Keratinocyte (primary cell): ENCODE measurements around the gene HOXD4. TPM values are rescaled to one million over a fixed set of nuclear protein-coding genes. Genes with fewer than 3 reads are reported as not detected.

ENCODE experiments used
- DNase-seq: peaks from one replicate; pipeline ENCODE4 v3.0.0-alpha.2; 2011; ENCODE audit warnings: low read depth, missing footprints, low spot score
- FAIRE-seq: peaks from 2 replicates; lab custom pipeline; 2011; peaks lifted over from hg19 to GRCh38; lab: Jason Lieb, UNC
- H2AFZ ChIP-seq: 2 replicates; pipeline ENCODE4 v1.6.0; 2012; ENCODE audit warnings: low read length, control low read depth, inconsistent platforms; ENCODE audit not compliant: control insufficient read depth
- H3K27ac ChIP-seq: 2 replicates; pipeline ENCODE4 v1.5.1; 2011; ENCODE audit warnings: low read length; ENCODE audit not compliant: control insufficient read depth, insufficient read depth
- H3K27me3 ChIP-seq: 3 replicates; pipeline ENCODE4 v1.6.0; 2011; ENCODE audit warnings: low read length; ENCODE audit not compliant: control insufficient read depth, insufficient read depth; ENCODE audit errors: extremely low read depth
- H3K36me3 ChIP-seq, 2 experiments: 2 replicates in 1 of 2; 3 replicates in 1 of 2; pipeline ENCODE4 v1.5.1; 2011; ENCODE audit warnings: low read length in 2 of 2, mild to moderate bottlenecking in 1 of 2; ENCODE audit not compliant: control insufficient read depth in 2 of 2, insufficient read depth in 2 of 2; ENCODE audit errors: extremely low read depth in 1 of 2
- H3K4me1 ChIP-seq: 3 replicates; pipeline ENCODE4 v1.5.1; 2011; ENCODE audit warnings: low read length; ENCODE audit not compliant: control insufficient read depth, insufficient read depth; ENCODE audit errors: extremely low read depth
- H3K4me2 ChIP-seq: 3 replicates; pipeline ENCODE4 v1.6.0; 2011; ENCODE audit warnings: low read depth, low read length; ENCODE audit not compliant: control insufficient read depth, insufficient read depth; ENCODE audit errors: extremely low read depth
- H3K4me3 ChIP-seq, 3 experiments: fragments of 200-600 bp in 1 of 3; sonication (generic) in 1 of 3; 2 replicates in 2 of 3; 3 replicates in 1 of 3; pipeline ENCODE4 v1.5.1; 2011 to 2016; ENCODE audit warnings: low read length in 3 of 3, mild to moderate bottlenecking in 3 of 3, control low read depth in 2 of 3, inconsistent platforms in 1 of 3, low read depth in 1 of 3, mixed read lengths in 1 of 3, mixed run types in 1 of 3, moderate library complexity in 1 of 3; ENCODE audit not compliant: control insufficient read depth in 2 of 3, insufficient read depth in 2 of 3; ENCODE audit errors: extremely low read depth in 1 of 3
- H3K79me2 ChIP-seq: 2 replicates; pipeline ENCODE4 v1.6.0; 2012; ENCODE audit warnings: low read length; ENCODE audit not compliant: control insufficient read depth, insufficient read depth
- H3K9ac ChIP-seq: 3 replicates; pipeline ENCODE4 v1.6.0; 2011; ENCODE audit warnings: low read length; ENCODE audit not compliant: control insufficient read depth, insufficient read depth; ENCODE audit errors: extremely low read depth
- H3K9me1 ChIP-seq: 3 replicates; pipeline ENCODE4 v1.6.0; 2011; ENCODE audit warnings: low read length; ENCODE audit not compliant: control insufficient read depth, insufficient read depth; ENCODE audit errors: extremely low read depth
- H3K9me3 ChIP-seq: 2 replicates; pipeline ENCODE4 v1.5.1; 2012; ENCODE audit warnings: low read depth, low read length; ENCODE audit not compliant: control insufficient read depth
- H4K20me1 ChIP-seq: 3 replicates; pipeline ENCODE4 v1.6.0; 2011; ENCODE audit warnings: low read length; ENCODE audit not compliant: control insufficient read depth, insufficient read depth; ENCODE audit errors: extremely low read depth
- CTCF ChIP-seq, 3 experiments: IDR thresholded peaks in 1 of 3; conservative IDR thresholded peaks in 1 of 3; optimal IDR thresholded peaks in 1 of 3; 2 replicates in 2 of 3; 3 replicates in 1 of 3; pipeline versions ENCODE3 to v1.5.1; 2011; ENCODE audit warnings: low read length in 3 of 3, mild to moderate bottlenecking in 3 of 3, moderate library complexity in 2 of 3, control low read depth in 1 of 3, inconsistent platforms in 1 of 3; ENCODE audit not compliant: insufficient read depth in 2 of 3; ENCODE audit errors: extremely low read depth in 1 of 3
- EZH2 ChIP-seq: IDR thresholded peaks from one replicate; pipeline ENCODE4 v1.6.1; 2012; ENCODE audit warnings: inconsistent platforms, mild to moderate bottlenecking, low read length, moderate library complexity
- dilution Hi-C: fragments of 300-500 bp; cut with MboI; formaldehyde crosslinking; loops from one replicate; pipeline ENCODE4 v1.7.0; 2020; ENCODE audit warnings: low sequenced_read_pairs; ENCODE audit not compliant: extremely low pct_ligation_motif_present
- polyA plus RNA-seq, 5 experiments: library from polyadenylated mRNA; depleted of rRNA in 3 of 5; stranded (reverse) in 3 of 5; stranded (forward) in 1 of 5; unstranded in 1 of 5; fragments of >200 nt; gene quantifications; 1 replicate in 1 of 5; 2 replicates in 3 of 5; 3 replicates in 1 of 5; pipeline versions ENCODE4 v1.2.1 to v1.2.3, GENCODE V29; 2011 to 2012; ENCODE audit warnings: missing spikeins in 2 of 5, low read depth in 1 of 5, low replicate concordance in 1 of 5

The HOXD4 gene
- polyA plus RNA-seq, 1 donor (not counting 4 experiments of a cell fraction or from before 2014, with no cell fraction given), result not detected

GRCh38 chr2:176158855-176159662 is 7.7 kb downstream of the HOXD4 start:
- H2AFZ ChIP-seq, result no peak overlapping the region
- H4K20me1 ChIP-seq, result no peaks in the 10 kb centered on the region
- H3K4me1 ChIP-seq, result no peaks in the 10 kb centered on the region
- dilution Hi-C loops, result loop anchor here (25.0 kb wide), 1 partner anchor 478 kb away; no protein-coding TSS in a partner anchor
- H3K9me3 ChIP-seq, result no peaks in the 10 kb centered on the region
- DNase-seq (no peak), FAIRE-seq (no peak)
- H3K27me3 ChIP-seq, result peaks cover 97% of the 10 kb centered on the region
- H3K36me3 ChIP-seq, result no peaks in the 10 kb centered on the region
- no peaks in the 10 kb centered on the region for H3K9me1 ChIP-seq
- H3K79me2 ChIP-seq, result no peaks in the 10 kb centered on the region
- no peak overlapping the region for H3K9ac ChIP-seq
- no peak overlapping the region for H3K4me3 ChIP-seq
- no peak for TF ChIP-seq CTCF (optimal IDR thresholded peaks at IDR 0.05 in 1 of 3, IDR thresholded peaks at IDR 0.05 in 1 of 3, conservative IDR thresholded peaks at IDR 0.05 in 1 of 3; ENCODE audit: extremely low read depth in 1 of 3, insufficient read depth in 2 of 3, low read length in 3 of 3)
- TF ChIP-seq EZH2, result peak; percentile 70
- H3K27ac ChIP-seq, result no peak overlapping the region
- H3K4me2 ChIP-seq, result no peak overlapping the region

- Histone ChIP-seq H3K79me2 (no peaks in the 10 kb centered on the region), H3K4me2 (no peak overlapping the region), H3K36me3 (no peaks in the 10 kb centered on the region), H3K9me1 (no peaks in the 10 kb centered on the region), H3K27me3 (peaks cover 98% of the 10 kb centered on the region), H3K4me3 (no peak overlapping the region), H3K9me3 (peaks cover 2% of the 10 kb centered on the region), H3K27ac (no peak overlapping the region), H2AFZ (no peak overlapping the region), H3K4me1 (no peaks in the 10 kb centered on the region), H4K20me1 (no peaks in the 10 kb centered on the region), H3K9ac (no peak overlapping the region)
- DNase-seq (no peak), FAIRE-seq (no peak)
- TF ChIP-seq EZH2 (peak; percentile 84), CTCF (optimal IDR thresholded peaks at IDR 0.05 in 1 of 3, IDR thresholded peaks at IDR 0.05 in 1 of 3, conservative IDR thresholded peaks at IDR 0.05 in 1 of 3; ENCODE audit: extremely low read depth in 1 of 3, insufficient read depth in 2 of 3, low read length in 3 of 3) (no peak)
- dilution Hi-C loops, result loop anchor here (25.0 kb wide), 1 partner anchor 478 kb away; no protein-coding TSS in a partner anchor
These were observed 8.4 kb downstream of the HOXD4 start for GRCh38 chr2:176159663-176160250.
